Measurements from ENCODE around the gene SGPP2.

Gene SGPP2

DNA sequence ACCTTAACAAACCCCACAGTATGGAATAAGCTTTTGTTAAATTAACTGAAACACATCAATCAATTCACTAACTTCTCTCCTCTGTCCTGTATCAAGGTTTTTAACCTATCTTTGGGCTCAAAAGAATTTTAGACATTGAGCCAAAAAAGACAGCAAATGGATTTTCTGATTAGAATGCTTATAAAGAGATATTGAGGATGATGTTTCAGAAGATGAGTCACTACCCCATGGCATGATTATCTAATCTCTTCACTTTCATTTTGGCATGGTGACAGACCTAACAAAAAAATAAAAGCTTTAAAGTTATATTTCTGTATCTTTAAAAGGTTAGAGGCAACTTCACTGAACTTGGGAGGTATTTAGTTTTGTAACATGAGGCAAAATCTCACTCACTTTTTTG is 55.5 kb downstream of the SGPP2 start:
- H3K27ac ChIP-seq: no peak overlapping the region
- TF ChIP-seq, protein P1, sequence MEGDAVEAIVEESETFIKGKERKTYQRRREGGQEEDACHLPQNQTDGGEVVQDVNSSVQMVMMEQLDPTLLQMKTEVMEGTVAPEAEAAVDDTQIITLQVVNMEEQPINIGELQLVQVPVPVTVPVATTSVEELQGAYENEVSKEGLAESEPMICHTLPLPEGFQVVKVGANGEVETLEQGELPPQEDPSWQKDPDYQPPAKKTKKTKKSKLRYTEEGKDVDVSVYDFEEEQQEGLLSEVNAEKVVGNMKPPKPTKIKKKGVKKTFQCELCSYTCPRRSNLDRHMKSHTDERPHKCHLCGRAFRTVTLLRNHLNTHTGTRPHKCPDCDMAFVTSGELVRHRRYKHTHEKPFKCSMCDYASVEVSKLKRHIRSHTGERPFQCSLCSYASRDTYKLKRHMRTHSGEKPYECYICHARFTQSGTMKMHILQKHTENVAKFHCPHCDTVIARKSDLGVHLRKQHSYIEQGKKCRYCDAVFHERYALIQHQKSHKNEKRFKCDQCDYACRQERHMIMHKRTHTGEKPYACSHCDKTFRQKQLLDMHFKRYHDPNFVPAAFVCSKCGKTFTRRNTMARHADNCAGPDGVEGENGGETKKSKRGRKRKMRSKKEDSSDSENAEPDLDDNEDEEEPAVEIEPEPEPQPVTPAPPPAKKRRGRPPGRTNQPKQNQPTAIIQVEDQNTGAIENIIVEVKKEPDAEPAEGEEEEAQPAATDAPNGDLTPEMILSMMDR (conservative IDR thresholded peaks at IDR 0.05): no peak

DNA sequence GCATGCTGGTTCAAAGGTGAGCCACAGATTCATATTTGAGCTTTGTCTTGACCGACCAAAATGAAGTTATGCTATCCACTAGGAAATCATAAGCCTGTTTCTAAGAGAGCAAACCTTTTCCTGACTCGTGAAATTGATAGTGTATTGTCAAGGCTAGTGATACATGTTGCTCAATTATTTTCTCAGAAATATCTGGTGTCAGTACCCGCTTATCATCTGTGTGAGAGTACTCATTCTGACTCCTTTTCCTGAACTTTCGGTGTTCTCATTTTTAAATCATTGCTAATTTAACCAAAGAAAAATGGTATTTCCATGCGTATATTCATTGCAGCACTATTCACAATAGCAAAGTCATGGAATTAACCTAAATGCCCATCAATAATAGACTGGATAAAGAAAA is 56.2 kb downstream of the SGPP2 start:
- H3K27ac ChIP-seq: no peak overlapping the region
- TF ChIP-seq, protein P1 (conservative IDR thresholded peaks at IDR 0.05): no peak

DNA sequence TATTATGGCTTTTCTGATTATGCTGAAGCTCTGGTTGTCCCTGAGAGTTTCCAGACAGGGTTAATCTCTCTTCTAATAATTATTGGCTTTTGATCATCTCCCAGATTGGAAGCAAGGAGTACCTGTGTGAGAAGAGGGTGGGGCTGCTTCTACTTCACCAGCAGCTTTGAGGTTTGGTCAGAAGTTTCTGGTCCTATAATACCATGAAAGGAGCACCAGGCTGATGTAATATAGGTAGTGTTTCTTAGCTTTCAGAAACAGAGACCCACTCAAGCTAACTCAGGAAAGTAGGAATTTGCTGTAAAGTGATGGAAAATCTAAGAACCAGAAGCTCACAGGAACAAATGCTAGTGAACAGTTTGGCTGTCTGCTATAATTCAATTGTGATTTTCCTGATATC is 57.6 kb downstream of the SGPP2 start:
- no peak overlapping the region for H3K27ac ChIP-seq
- TF ChIP-seq, protein P1 (conservative IDR thresholded peaks at IDR 0.05): no peak

DNA sequence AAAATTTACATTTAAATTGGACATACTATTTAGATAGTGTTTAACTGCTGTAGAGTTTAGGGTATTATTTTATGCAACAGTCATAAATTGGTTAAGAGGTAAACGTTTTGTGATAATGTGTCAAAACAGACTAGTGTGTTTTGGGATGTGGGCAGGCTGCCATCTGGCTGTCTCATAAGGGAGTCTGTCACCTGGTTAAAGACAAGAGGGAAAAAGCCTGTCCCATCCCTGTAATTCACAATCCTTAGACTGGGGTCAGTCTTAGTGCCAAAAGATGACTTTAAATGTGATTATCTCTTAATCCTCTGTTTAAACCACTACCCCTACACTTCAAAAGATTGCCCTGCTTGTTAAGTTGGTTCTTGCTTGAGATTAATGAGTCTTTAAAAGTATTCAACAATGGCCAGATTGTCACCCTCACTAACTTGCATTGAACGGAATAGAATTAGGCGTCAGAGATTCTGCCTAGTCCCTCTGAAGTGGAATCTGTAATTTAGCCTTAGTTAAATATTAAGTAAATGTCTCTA is 59.2 kb downstream of the SGPP2 start:
- TF ChIP-seq, protein P1 (conservative IDR thresholded peaks at IDR 0.05): peak; percentile 64
- no peak overlapping the region for H3K27ac ChIP-seq

GRCh38 chr2:222485367-222486211 is 61.2 kb downstream of the SGPP2 start:
- TF ChIP-seq, protein P1 (conservative IDR thresholded peaks at IDR 0.05): no peak
- H3K27ac ChIP-seq: no peak overlapping the region

DNA sequence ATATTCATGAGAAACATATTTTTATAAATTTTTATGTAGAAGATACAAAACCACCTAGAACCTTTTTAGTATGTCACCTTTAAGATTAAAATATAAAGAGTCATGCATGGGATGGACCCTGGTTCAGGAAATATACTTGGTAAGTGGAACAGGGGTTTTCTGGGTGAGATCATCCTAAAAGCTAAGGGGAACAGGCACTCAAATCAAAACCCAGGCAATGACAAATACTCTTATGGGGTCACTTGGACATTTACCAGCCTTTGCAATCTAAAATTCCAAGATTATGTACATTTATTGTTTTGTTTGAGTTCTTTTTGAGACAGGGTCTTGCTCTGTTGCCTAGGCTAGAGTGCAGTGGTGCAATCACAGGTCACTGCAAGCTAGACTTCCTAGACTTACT is 65.8 kb downstream of the SGPP2 start:
- no peak overlapping the region for H3K27ac ChIP-seq
- TF ChIP-seq, protein P1 (conservative IDR thresholded peaks at IDR 0.05): no peak

DNA sequence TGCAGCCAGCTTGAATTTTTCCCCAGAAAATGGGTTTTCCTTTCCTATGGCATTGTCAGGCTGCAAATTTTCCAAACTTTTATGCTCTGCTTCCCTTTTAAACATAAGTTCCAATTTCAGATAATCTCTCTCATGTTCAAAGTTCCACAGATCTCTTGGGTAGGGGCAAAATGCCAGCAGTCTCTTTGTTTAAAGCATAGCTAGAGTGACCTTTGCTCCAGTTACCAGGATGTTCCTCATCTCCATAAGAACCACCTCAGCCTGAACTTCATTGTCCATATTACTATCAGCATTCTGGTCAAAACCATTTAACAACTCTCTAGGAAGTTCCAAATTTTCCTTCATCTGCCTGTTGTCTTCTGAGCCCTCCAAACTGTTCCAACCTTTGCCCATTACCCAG is 68.3 kb downstream of the SGPP2 start:
- TF ChIP-seq, protein P1 (conservative IDR thresholded peaks at IDR 0.05): no peak
- H3K27ac ChIP-seq: no peak overlapping the region
